Neural cell (in vitro differentiated cells): ENCODE data around the gene CDH1.

Source experiments
- EZH2 ChIP-seq: fragments of 200-600, 300-800 bp; shearing (Covaris generic), sonication (generic); IDR thresholded peaks from 2 replicates; pipeline ENCODE4 v1.6.1; 2014; ENCODE audit warnings: antibody characterized with exemption, low read length, borderline replicate concordance, mild to moderate bottlenecking; ENCODE audit not compliant: insufficient read depth, poor library complexity, severe bottlenecking
- TF ChIP-seq, protein P1 (sequence below): fragments of 450-650 bp; IDR thresholded peaks from 2 replicates; pipeline ENCODE4 v1.5.1; 2014; ENCODE audit warnings: antibody characterized with exemption, mild to moderate bottlenecking, moderate library complexity; ENCODE audit not compliant: poor library complexity, severe bottlenecking
- TF ChIP-seq, protein P2 (sequence below): IDR thresholded peaks from 2 replicates; pipeline ENCODE4 v1.6.1; 2012; ENCODE audit warnings: borderline replicate concordance

DNA sequence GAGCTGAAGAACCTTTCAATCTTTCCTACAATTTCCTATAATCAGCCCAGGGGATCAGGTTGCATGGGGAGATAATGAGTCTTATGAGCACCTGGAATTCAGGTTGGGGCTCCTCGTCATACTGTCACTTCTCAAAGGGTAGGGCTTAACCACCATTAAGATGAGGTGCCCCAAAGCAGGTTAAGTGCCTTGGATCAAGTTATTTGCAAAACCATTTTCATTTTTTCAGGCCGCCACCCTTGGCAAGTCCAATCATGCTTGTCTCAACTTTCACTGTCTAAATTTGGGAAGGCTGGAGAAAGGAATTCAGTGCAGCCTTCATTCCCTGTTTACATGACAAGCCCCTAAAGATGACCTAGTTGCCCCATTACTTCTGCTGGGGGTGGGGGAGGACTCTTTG, 61.3 kb downstream of the CDH1 start:
- TF ChIP-seq, protein P1, sequence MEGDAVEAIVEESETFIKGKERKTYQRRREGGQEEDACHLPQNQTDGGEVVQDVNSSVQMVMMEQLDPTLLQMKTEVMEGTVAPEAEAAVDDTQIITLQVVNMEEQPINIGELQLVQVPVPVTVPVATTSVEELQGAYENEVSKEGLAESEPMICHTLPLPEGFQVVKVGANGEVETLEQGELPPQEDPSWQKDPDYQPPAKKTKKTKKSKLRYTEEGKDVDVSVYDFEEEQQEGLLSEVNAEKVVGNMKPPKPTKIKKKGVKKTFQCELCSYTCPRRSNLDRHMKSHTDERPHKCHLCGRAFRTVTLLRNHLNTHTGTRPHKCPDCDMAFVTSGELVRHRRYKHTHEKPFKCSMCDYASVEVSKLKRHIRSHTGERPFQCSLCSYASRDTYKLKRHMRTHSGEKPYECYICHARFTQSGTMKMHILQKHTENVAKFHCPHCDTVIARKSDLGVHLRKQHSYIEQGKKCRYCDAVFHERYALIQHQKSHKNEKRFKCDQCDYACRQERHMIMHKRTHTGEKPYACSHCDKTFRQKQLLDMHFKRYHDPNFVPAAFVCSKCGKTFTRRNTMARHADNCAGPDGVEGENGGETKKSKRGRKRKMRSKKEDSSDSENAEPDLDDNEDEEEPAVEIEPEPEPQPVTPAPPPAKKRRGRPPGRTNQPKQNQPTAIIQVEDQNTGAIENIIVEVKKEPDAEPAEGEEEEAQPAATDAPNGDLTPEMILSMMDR = no peak
- no peak for TF ChIP-seq EZH2
- TF ChIP-seq, protein P2, sequence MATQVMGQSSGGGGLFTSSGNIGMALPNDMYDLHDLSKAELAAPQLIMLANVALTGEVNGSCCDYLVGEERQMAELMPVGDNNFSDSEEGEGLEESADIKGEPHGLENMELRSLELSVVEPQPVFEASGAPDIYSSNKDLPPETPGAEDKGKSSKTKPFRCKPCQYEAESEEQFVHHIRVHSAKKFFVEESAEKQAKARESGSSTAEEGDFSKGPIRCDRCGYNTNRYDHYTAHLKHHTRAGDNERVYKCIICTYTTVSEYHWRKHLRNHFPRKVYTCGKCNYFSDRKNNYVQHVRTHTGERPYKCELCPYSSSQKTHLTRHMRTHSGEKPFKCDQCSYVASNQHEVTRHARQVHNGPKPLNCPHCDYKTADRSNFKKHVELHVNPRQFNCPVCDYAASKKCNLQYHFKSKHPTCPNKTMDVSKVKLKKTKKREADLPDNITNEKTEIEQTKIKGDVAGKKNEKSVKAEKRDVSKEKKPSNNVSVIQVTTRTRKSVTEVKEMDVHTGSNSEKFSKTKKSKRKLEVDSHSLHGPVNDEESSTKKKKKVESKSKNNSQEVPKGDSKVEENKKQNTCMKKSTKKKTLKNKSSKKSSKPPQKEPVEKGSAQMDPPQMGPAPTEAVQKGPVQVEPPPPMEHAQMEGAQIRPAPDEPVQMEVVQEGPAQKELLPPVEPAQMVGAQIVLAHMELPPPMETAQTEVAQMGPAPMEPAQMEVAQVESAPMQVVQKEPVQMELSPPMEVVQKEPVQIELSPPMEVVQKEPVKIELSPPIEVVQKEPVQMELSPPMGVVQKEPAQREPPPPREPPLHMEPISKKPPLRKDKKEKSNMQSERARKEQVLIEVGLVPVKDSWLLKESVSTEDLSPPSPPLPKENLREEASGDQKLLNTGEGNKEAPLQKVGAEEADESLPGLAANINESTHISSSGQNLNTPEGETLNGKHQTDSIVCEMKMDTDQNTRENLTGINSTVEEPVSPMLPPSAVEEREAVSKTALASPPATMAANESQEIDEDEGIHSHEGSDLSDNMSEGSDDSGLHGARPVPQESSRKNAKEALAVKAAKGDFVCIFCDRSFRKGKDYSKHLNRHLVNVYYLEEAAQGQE = no peak
